Measurements from ENCODE around the gene CCDC106.

DNA sequence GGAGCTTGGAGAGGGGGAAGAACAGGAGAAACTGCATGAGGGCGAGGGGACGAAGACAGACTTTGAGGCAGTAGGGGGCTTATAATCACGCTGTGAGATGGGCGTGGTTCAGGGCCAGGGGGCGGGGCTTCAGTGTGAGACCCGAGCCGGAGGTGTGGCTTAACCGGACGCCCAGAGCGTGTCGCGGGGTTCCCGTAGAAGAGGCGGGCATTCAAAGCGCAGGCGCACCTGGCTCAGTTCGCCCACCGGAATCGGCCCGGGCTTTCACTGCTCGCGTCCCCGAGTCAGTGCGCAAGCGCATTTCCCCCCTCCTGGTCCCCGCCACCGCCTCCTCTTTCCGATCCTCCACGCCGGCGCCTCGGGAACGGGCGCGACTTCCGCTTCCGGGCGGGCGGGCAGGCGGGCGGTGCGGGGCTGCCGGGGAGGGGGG, 42.8 kb upstream of the CCDC106 start:
- TF ChIP-seq YY1 (IDR thresholded peaks at IDR 0.05; ENCODE audit: insufficient read depth, insufficient read length) (no peak), ZNF274 (IDR thresholded peaks at IDR 0.05; ENCODE audit: low read depth, low read length) (no peak)

All from NT2/D1 (cell line).